SK-N-SH (cell line): ENCODE data around the gene VANGL1. TPM values are rescaled to one million over a fixed set of nuclear protein-coding genes. Genes with fewer than 3 reads are reported as not detected.

ENCODE experiments used
- CTCF ChIA-PET: fragments of 300-600, 350-600 bp; formaldehyde crosslinking; extraction: SDS; loops from one replicate; lab custom pipeline; 2021; lab: Yijun Ruan, JAX
- POLR2A ChIA-PET: fragments of 350-600 bp; sonication (Branson Sonifier 250); formaldehyde crosslinking; extraction: SDS; loops from one replicate; lab custom pipeline; 2020; ENCODE audit warnings: antibody characterized with exemption, inconsistent platforms; lab: Yijun Ruan, JAX
- DNase-seq: peaks from one replicate; pipeline ENCODE4 v3.0.0; 2012
- H2AFZ ChIP-seq: fragments of 200-600 bp; sonication (generic); 2 replicates; pipeline ENCODE4 v1.8.1; 2016; ENCODE audit warnings: antibody characterized with exemption, mild to moderate bottlenecking, low read depth
- H3F3A ChIP-seq: fragments of 200-600 bp; sonication (generic); replicated peaks from 2 replicates; pipeline ENCODE3; 2016; ENCODE audit warnings: antibody characterized with exemption, mild to moderate bottlenecking; ENCODE audit not compliant: insufficient read depth
- H3K27ac ChIP-seq, 2 experiments: fragments of 200-500 bp in 1 of 2; fragments of 200-600 bp in 1 of 2; sonication (Bioruptor generic) in 1 of 2; sonication (generic), shearing (Covaris generic) in 1 of 2; 2 replicates each; pipeline versions ENCODE4 v1.5.1 to v1.6.1; 2014 to 2016; ENCODE audit warnings: low read depth in 2 of 2, inconsistent platforms in 1 of 2, low read length in 1 of 2, mild to moderate bottlenecking in 1 of 2, mixed read lengths in 1 of 2
- H3K27me3 ChIP-seq: fragments of 200-600 bp; sonication (generic), shearing (Covaris generic); 2 replicates; pipeline ENCODE4 v1.6.1; 2016; ENCODE audit warnings: mixed run types; ENCODE audit not compliant: insufficient read depth
- H3K36me3 ChIP-seq, 2 experiments: fragments of 200-500 bp in 1 of 2; fragments of 200-600 bp in 1 of 2; sonication (Bioruptor generic) in 1 of 2; sonication (generic) in 1 of 2; replicated peaks in 1 of 2; 2 replicates each; pipeline versions ENCODE3 to v1.5.1; 2014 to 2016; ENCODE audit warnings: low read length in 1 of 2, mild to moderate bottlenecking in 1 of 2; ENCODE audit not compliant: insufficient read depth in 2 of 2, control insufficient read depth in 1 of 2
- H3K4me1 ChIP-seq, 2 experiments: fragments of 200-500 bp in 1 of 2; fragments of 200-600 bp in 1 of 2; sonication (Bioruptor generic) in 1 of 2; sonication (generic), shearing (Covaris generic) in 1 of 2; 2 replicates each; pipeline versions ENCODE4 v1.5.1 to v1.6.1; 2014 to 2016; ENCODE audit warnings: low read depth in 1 of 2, low read length in 1 of 2, mixed run types in 1 of 2; ENCODE audit not compliant: insufficient read depth in 2 of 2, control insufficient read depth in 1 of 2
- H3K4me2 ChIP-seq: fragments of 200-600 bp; sonication (generic), shearing (Covaris generic); 2 replicates; pipeline ENCODE4 v1.6.1; 2017; ENCODE audit warnings: mixed run types
- H3K4me3 ChIP-seq, 2 experiments: fragments of 200-500 bp in 1 of 2; fragments of 200-600 bp in 1 of 2; sonication (Bioruptor generic) in 1 of 2; sonication (generic), shearing (Covaris generic) in 1 of 2; 2 replicates each; pipeline versions ENCODE4 v1.5.1 to v1.8.1; 2014 to 2016; ENCODE audit warnings: low read depth in 2 of 2, inconsistent platforms in 1 of 2, low read length in 1 of 2, mild to moderate bottlenecking in 1 of 2, mixed read lengths in 1 of 2, moderate library complexity in 1 of 2
- H3K79me2 ChIP-seq: fragments of 200-600 bp; sonication (generic); 2 replicates; pipeline ENCODE4 v1.8.1; 2017; ENCODE audit warnings: mild to moderate bottlenecking; ENCODE audit not compliant: insufficient read depth
- H3K9ac ChIP-seq: fragments of 200-600 bp; sonication (generic); 2 replicates; pipeline ENCODE4 v1.6.1; 2017; ENCODE audit warnings: mixed run types
- H3K9me2 ChIP-seq: fragments of 200-600 bp; sonication (generic); 2 replicates; pipeline ENCODE4 v1.6.1; 2017; ENCODE audit warnings: mixed run types
- H3K9me3 ChIP-seq: fragments of 200-600 bp; sonication (generic); 2 replicates; pipeline ENCODE4 v1.6.1; 2017; ENCODE audit warnings: mixed run types, mild to moderate bottlenecking, moderate library complexity
- H4K20me1 ChIP-seq: fragments of 200-600 bp; sonication (generic); 2 replicates; pipeline ENCODE4 v1.6.1; 2017; ENCODE audit warnings: mild to moderate bottlenecking, mixed run types; ENCODE audit not compliant: insufficient read depth
- ELF1 ChIP-seq: IDR thresholded peaks from 2 replicates; pipeline ENCODE4 v1.4.0; 2012
- EP300 ChIP-seq, 2 experiments: IDR thresholded peaks; 2 replicates each; pipeline versions ENCODE4 v1.4.0 to v1.6.1; 2012; ENCODE audit warnings: borderline replicate concordance in 1 of 2, low read depth in 1 of 2, low read length in 1 of 2
- EZH2phosphoT487 ChIP-seq: fragments of 200-600 bp; sonication (generic); IDR thresholded peaks from 2 replicates; pipeline ENCODE4 v1.6.1; 2017; ENCODE audit warnings: low read depth, mixed run types, mild to moderate bottlenecking, antibody characterized with exemption, moderate library complexity, borderline replicate concordance
- FOSL2 ChIP-seq: IDR thresholded peaks from 2 replicates; pipeline ENCODE4 v1.4.0; 2012; ENCODE audit warnings: low read depth, mild to moderate bottlenecking, moderate library complexity, borderline replicate concordance
- FOXJ3 ChIP-seq: sonication (generic); formaldehyde crosslinking; IDR thresholded peaks from 2 replicates; pipeline ENCODE4 v1.5.1; 2020; ENCODE audit warnings: mild to moderate bottlenecking, missing genetic modification reagents
- GATA2 ChIP-seq: sonication (generic); formaldehyde crosslinking; IDR thresholded peaks from 2 replicates; pipeline ENCODE4 v1.5.0; 2020; ENCODE audit warnings: mild to moderate bottlenecking, missing genetic modification reagents
- JUND ChIP-seq: IDR thresholded peaks from 2 replicates; pipeline ENCODE4 v1.4.0; 2012
- MEF2A ChIP-seq: IDR thresholded peaks from 2 replicates; pipeline ENCODE4 v1.4.0; 2012; ENCODE audit warnings: low read depth, borderline replicate concordance
- MXI1 ChIP-seq: IDR thresholded peaks from 2 replicates; pipeline ENCODE4 v1.6.1; 2012; ENCODE audit warnings: mild to moderate bottlenecking, low read depth, low read length, improper control_type of control experiment
- NRF1 ChIP-seq: IDR thresholded peaks from 2 replicates; pipeline ENCODE4 v1.6.1; 2012; ENCODE audit warnings: low read depth, mild to moderate bottlenecking, low read length
- RFX5 ChIP-seq: IDR thresholded peaks from 2 replicates; pipeline ENCODE4 v1.6.1; 2012; ENCODE audit warnings: mild to moderate bottlenecking, improper control_type of control experiment, low read length
- RXRA ChIP-seq: IDR thresholded peaks from 2 replicates; pipeline ENCODE4 v1.4.0; 2012; ENCODE audit warnings: low read depth, mild to moderate bottlenecking, borderline replicate concordance
- TEAD4 ChIP-seq: IDR thresholded peaks from 2 replicates; pipeline ENCODE4 v1.4.0; 2012; ENCODE audit warnings: mild to moderate bottlenecking, borderline replicate concordance; ENCODE audit not compliant: insufficient read depth
- WGBS: methylation state at CpG from one replicate; pipeline ENCODE4 v1.1.6; 2017; ENCODE audit warnings: low lambda C conversion rate; 5-methylcytosine and 5-hydroxymethylcytosine counted together
- polyA plus RNA-seq, 3 experiments: library from polyadenylated mRNA; depleted of rRNA; stranded (reverse); fragments of >200 nt; gene quantifications; 2 replicates each; pipeline ENCODE4 v1.2.3, GENCODE V29; 2012
- TF ChIP-seq, protein P1 (sequence below): IDR thresholded peaks from 2 replicates; pipeline ENCODE4 v1.4.0; 2012; ENCODE audit warnings: low read depth
- TF ChIP-seq, protein P2 (sequence below): IDR thresholded peaks from 2 replicates; pipeline ENCODE4; 2012
- TF ChIP-seq, protein P3 (sequence below): IDR thresholded peaks from 2 replicates; pipeline ENCODE4 v1.4.0; 2012; ENCODE audit warnings: low read depth, borderline replicate concordance
- TF ChIP-seq, protein P4 (sequence below): IDR thresholded peaks from 2 replicates; pipeline ENCODE4 v1.6.1; 2012; ENCODE audit warnings: mild to moderate bottlenecking, low read depth, low read length, moderate library complexity
- TF ChIP-seq, protein P5 (sequence below): fragments of 150-350 bp; IDR thresholded peaks from 2 replicates; pipeline ENCODE4 v1.6.1; 2016; ENCODE audit warnings: mild to moderate bottlenecking, low read depth, low read length
- TF ChIP-seq, protein P6 (sequence below): fragments of 150-350 bp; IDR thresholded peaks from 2 replicates; pipeline ENCODE4 v1.6.1; 2017; ENCODE audit warnings: antibody characterized with exemption, low read length, low read depth, borderline replicate concordance

Gene VANGL1
- polyA plus RNA-seq, 1 of the 3 experiments (the other 2 are of a cell fraction): 5.4 TPM

DNA sequence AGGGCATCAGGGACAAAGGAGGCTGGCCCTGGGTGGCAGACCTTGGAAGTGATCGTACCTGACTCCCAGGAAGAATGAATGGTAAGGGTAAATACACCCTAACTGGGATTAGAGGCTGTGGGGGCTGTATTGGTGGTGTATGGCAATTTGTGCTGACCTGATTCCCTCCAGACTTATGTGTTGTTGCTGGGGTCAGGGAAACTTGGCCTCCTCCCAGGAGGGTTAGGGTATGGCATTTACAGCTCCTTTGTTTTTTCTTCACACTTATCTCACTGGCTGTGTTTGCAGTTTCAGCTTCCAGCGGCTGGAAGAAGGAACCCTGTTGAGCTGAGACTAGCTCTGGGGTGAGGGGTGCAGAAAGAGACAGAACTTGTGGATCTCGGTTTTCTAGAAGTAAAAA, 8.2 kb downstream of the VANGL1 start:
- Histone ChIP-seq H3K36me3 (peaks cover 10% of the 10 kb centered on the region in 2 experiments), H3K27me3 (no peaks in the 10 kb centered on the region), H3F3A (no peaks in the 10 kb centered on the region), H3K4me2 (no peak overlapping the region), H3K79me2 (peaks cover 68% of the 10 kb centered on the region), H3K4me1 (peaks cover 13 to 22% of the 10 kb centered on the region in 2 experiments; a peak in 3 of 4 replicates), H3K9me3 (no peaks in the 10 kb centered on the region), H3K9me2 (no peaks in the 10 kb centered on the region), H2AFZ (no peak overlapping the region), H3K4me3 (no peak overlapping the region), H3K9ac (no peak overlapping the region), H3K27ac (no peak overlapping the region), H4K20me1 (peaks cover 25% of the 10 kb centered on the region; the same call in 1 of the 2 replicates)
- no peak for DNase-seq
- 79% methylated on average over 3 of the region's 3 CpGs for WGBS
- ChIA-PET CTCF (no interaction called here), POLR2A (no interaction called here)
- no peak for TF ChIP-seq GATA2 (CRISPR knock-in tag)
- TF ChIP-seq TEAD4: no peak
- TF ChIP-seq, protein P1, sequence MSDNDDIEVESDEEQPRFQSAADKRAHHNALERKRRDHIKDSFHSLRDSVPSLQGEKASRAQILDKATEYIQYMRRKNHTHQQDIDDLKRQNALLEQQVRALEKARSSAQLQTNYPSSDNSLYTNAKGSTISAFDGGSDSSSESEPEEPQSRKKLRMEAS: no peak
- no peak for TF ChIP-seq MXI1
- TF ChIP-seq EZH2phosphoT487: no peak
- TF ChIP-seq RFX5: no peak
- TF ChIP-seq, protein P2, sequence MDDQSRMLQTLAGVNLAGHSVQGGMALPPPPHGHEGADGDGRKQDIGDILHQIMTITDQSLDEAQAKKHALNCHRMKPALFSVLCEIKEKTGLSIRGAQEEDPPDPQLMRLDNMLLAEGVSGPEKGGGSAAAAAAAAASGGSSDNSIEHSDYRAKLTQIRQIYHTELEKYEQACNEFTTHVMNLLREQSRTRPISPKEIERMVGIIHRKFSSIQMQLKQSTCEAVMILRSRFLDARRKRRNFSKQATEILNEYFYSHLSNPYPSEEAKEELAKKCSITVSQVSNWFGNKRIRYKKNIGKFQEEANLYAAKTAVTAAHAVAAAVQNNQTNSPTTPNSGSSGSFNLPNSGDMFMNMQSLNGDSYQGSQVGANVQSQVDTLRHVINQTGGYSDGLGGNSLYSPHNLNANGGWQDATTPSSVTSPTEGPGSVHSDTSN: no peak
- TF ChIP-seq EP300 (IDR thresholded peaks at IDR 0.05; ENCODE audit: borderline replicate concordance in 1 of 2, low read depth in 1 of 2, low read length in 1 of 2): no peak
- no peak for TF ChIP-seq RXRA
- no peak for TF ChIP-seq MEF2A
- TF ChIP-seq, protein P3, sequence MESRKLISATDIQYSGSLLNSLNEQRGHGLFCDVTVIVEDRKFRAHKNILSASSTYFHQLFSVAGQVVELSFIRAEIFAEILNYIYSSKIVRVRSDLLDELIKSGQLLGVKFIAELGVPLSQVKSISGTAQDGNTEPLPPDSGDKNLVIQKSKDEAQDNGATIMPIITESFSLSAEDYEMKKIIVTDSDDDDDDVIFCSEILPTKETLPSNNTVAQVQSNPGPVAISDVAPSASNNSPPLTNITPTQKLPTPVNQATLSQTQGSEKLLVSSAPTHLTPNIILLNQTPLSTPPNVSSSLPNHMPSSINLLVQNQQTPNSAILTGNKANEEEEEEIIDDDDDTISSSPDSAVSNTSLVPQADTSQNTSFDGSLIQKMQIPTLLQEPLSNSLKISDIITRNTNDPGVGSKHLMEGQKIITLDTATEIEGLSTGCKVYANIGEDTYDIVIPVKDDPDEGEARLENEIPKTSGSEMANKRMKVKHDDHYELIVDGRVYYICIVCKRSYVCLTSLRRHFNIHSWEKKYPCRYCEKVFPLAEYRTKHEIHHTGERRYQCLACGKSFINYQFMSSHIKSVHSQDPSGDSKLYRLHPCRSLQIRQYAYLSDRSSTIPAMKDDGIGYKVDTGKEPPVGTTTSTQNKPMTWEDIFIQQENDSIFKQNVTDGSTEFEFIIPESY: no peak
- TF ChIP-seq JUND: no peak
- no peak for TF ChIP-seq NRF1
- TF ChIP-seq, all 33 proteins: peak for 0

DNA sequence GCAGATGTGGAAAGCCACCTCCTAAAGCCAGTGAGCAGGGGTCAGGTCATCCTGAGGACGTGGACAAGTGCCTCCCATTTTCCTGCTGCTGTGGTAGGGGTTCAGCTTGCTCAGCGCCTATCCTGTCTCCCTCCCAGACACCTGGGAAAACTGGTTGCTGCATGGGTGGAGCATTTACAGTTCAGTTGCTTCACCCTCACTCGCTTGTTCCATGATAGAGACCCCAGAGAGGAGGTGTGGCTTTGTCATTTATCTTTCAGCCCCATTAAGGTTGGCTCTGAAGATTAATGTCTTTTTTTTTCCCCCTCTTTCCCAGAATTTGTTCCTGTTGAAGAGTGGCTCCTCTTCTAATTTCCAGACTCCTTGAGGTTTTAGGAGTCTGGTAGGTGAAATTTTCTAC, 9.2 kb downstream of the VANGL1 start:
- no peak overlapping the region for H3K4me3 ChIP-seq
- DNase-seq: no peak
- no peaks in the 10 kb centered on the region for H3K9me2 ChIP-seq
- H3K79me2 ChIP-seq: peaks cover 58% of the 10 kb centered on the region
- H3K4me1 ChIP-seq: peaks cover 13 to 31% of the 10 kb centered on the region in 2 experiments; a peak in 3 of 4 replicates
- ChIA-PET CTCF (no interaction called here), POLR2A (no interaction called here)
- H3K27me3 ChIP-seq: no peaks in the 10 kb centered on the region
- TF ChIP-seq, protein P4, sequence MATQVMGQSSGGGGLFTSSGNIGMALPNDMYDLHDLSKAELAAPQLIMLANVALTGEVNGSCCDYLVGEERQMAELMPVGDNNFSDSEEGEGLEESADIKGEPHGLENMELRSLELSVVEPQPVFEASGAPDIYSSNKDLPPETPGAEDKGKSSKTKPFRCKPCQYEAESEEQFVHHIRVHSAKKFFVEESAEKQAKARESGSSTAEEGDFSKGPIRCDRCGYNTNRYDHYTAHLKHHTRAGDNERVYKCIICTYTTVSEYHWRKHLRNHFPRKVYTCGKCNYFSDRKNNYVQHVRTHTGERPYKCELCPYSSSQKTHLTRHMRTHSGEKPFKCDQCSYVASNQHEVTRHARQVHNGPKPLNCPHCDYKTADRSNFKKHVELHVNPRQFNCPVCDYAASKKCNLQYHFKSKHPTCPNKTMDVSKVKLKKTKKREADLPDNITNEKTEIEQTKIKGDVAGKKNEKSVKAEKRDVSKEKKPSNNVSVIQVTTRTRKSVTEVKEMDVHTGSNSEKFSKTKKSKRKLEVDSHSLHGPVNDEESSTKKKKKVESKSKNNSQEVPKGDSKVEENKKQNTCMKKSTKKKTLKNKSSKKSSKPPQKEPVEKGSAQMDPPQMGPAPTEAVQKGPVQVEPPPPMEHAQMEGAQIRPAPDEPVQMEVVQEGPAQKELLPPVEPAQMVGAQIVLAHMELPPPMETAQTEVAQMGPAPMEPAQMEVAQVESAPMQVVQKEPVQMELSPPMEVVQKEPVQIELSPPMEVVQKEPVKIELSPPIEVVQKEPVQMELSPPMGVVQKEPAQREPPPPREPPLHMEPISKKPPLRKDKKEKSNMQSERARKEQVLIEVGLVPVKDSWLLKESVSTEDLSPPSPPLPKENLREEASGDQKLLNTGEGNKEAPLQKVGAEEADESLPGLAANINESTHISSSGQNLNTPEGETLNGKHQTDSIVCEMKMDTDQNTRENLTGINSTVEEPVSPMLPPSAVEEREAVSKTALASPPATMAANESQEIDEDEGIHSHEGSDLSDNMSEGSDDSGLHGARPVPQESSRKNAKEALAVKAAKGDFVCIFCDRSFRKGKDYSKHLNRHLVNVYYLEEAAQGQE: no peak
- TF ChIP-seq ELF1 (no peak), RFX5 (no peak), NRF1 (no peak), FOSL2 (no peak), RXRA (no peak), FOXJ3 (CRISPR knock-in tag) (no peak)
- TF ChIP-seq, protein P5, sequence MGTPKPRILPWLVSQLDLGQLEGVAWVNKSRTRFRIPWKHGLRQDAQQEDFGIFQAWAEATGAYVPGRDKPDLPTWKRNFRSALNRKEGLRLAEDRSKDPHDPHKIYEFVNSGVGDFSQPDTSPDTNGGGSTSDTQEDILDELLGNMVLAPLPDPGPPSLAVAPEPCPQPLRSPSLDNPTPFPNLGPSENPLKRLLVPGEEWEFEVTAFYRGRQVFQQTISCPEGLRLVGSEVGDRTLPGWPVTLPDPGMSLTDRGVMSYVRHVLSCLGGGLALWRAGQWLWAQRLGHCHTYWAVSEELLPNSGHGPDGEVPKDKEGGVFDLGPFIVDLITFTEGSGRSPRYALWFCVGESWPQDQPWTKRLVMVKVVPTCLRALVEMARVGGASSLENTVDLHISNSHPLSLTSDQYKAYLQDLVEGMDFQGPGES: no peak
- TF ChIP-seq, protein P6, sequence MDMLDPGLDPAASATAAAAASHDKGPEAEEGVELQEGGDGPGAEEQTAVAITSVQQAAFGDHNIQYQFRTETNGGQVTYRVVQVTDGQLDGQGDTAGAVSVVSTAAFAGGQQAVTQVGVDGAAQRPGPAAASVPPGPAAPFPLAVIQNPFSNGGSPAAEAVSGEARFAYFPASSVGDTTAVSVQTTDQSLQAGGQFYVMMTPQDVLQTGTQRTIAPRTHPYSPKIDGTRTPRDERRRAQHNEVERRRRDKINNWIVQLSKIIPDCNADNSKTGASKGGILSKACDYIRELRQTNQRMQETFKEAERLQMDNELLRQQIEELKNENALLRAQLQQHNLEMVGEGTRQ: no peak
- H3K9ac ChIP-seq: no peak overlapping the region
- WGBS: 100% methylated on average over 1 of the region's 3 CpGs
- H2AFZ ChIP-seq: no peak overlapping the region
- peaks cover 10% of the 10 kb centered on the region in 2 experiments for H3K36me3 ChIP-seq
- H3F3A ChIP-seq: no peaks in the 10 kb centered on the region
- H3K4me2 ChIP-seq: no peak overlapping the region
- no peaks in the 10 kb centered on the region for H3K9me3 ChIP-seq
- peaks cover 25% of the 10 kb centered on the region; the same call in 1 of the 2 replicates for H4K20me1 ChIP-seq
- H3K27ac ChIP-seq: no peak overlapping the region
